ENCODE results near the gene SYNGR3.
A peak's percentile ranks its signal among the peaks of the same experiment; 100 is the strongest.

The SYNGR3 gene

DNA sequence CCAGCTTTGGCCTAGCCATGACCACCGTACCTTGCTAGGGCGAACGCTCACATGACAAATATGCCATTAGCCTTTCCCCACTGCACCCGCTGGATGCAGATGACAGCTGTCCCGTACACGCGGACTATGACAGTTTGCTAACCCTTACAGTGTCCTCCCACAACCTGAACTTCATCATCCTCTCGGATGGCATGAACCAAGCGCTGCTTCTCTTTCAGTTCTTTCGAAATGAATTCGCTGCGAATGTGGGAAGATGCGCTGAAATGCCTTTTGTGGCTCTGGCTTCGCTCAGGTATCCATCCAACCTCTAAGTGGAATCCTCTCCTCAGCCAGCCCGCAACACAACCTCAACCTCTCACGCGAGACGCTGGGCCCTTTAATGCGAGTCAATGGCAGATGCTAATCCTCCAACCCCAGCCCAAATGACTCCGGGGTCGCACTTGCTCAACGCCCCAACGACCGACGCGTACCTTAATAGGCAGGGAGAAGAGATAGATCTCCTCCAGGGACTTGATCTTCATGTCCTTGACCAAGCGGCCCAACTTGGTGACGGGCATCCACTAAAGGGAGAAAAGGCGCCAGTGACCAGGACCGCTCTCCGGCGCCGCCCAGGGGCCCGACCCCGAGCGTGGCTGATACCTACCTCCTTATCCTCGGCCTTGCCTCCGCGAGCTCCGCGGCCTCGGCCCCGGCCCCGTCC is 25.8 kb upstream of the SYNGR3 start:
- Histone ChIP-seq H3K4me1 (ENCODE audit: control insufficient read depth, insufficient read depth, low read length) (peaks cover 19% of the 10 kb centered on the region), H3K27ac (ENCODE audit: low read depth, low read length) (peak overlapping the region; percentile 95), H3K4me3 (ENCODE audit: low read length) (peak overlapping the region; percentile 80), H3K36me3 (ENCODE audit: control insufficient read depth, insufficient read depth, low read length) (peaks cover 16% of the 10 kb centered on the region), H3K27me3 (ENCODE audit: control insufficient read depth, insufficient read depth, low read length) (no peaks in the 10 kb centered on the region), H3K9ac (ENCODE audit: low read length) (peak overlapping the region; percentile 59)

DNA sequence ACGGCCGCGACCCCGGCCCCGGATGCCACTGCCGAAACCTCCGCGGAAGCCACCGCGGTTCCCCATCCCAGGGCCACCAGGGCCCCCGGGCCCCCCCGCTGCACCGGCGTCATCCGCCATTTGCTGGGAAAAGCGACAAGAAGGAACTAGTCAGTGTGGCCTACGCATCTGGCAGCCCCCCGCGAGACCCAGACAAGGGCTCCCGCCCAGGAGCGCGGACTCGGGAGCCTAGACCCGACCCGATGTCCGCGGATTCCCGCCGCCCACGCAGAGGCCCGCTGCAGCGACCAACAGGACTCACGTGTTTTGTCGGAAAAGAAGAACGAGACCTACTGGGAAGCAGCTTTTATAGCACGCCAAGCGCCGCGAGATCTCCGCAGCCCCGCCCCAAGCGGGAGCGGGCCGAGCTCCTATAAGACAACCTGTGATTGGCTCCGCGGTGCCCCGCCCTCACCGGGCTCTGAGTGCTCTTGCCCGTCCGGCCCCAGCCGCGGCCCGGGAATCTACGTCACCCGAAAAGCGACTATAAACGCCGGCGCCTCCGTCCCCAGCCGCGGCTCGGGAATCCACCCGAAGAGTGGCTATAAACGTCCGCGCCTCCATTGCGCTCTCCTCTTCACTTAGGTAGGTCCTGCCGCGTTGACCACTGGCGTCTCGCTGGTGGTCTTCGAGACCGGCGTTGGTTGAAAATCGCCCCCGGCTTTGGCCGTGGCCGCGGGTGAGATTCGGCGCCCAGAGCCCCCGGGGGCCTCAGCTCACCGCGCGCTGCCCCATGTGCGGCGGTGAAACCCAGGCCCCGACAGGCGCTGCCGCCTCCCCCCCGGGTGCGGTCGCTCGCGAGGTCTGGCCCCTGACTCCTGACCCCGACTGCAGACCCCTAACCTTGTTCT is 25.0 kb upstream of the SYNGR3 start, which contains the start of gene RPS2:
Gene RPS2, minus strand, starts transcription at position 321 of the 890 bp plus-strand sequence. Its CDS starts 201 bp downstream, at position 120.
- Histone ChIP-seq H3K27me3 (ENCODE audit: control insufficient read depth, insufficient read depth, low read length) (no peaks in the 10 kb centered on the region), H3K4me3 (ENCODE audit: low read length) (peak within 1 kb of the TSS; percentile 80), H3K9ac (ENCODE audit: low read length) (peak within 1 kb of the TSS; percentile 84), H3K4me1 (ENCODE audit: control insufficient read depth, insufficient read depth, low read length) (peaks cover 18% of the 10 kb centered on the region), H3K36me3 (ENCODE audit: control insufficient read depth, insufficient read depth, low read length) (peaks cover 16% of the 10 kb centered on the region), H3K27ac (ENCODE audit: low read depth, low read length) (peak within 1 kb of the TSS; percentile 95)

DNA sequence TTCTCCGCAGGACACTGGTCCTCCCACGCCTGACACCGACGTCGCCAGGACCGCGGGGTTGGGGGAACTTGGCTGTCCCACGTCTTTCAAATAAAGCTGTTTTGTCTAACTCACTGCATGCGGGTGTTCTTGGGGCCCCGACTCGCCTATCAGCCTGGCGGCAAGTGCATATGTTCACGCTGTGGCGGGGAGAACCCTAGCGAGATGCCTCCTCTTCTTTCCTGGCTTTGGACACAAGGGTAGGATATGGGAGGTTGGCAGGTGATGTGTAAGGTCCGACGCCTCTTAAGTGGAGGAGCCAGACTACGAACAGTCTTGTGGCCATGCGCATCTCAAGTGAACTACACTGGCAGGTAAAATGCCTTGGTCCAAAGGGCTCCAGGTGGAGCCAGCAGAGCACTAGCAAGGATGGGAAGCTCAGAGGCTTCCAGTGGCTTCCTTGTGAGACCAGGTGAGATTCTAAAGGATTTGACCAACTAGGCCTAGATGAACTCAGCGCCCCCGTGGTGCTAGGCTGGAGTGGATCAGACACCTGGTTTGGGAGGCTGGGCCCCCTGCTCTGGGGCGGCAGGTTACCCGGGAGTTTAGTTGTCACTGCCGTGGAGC is 24.3 kb upstream of the SYNGR3 start:
- peaks cover 15% of the 10 kb centered on the region for H3K4me1 ChIP-seq (ENCODE audit: control insufficient read depth, insufficient read depth, low read length)
- no peaks in the 10 kb centered on the region for H3K27me3 ChIP-seq (ENCODE audit: control insufficient read depth, insufficient read depth, low read length)
- H3K4me3 ChIP-seq (ENCODE audit: low read length), result peak overlapping the region; percentile 77
- peak overlapping the region; percentile 84 for H3K9ac ChIP-seq (ENCODE audit: low read length)
- peaks cover 16% of the 10 kb centered on the region for H3K36me3 ChIP-seq (ENCODE audit: control insufficient read depth, insufficient read depth, low read length)
- H3K27ac ChIP-seq (ENCODE audit: low read depth, low read length), result peak overlapping the region; percentile 95

DNA sequence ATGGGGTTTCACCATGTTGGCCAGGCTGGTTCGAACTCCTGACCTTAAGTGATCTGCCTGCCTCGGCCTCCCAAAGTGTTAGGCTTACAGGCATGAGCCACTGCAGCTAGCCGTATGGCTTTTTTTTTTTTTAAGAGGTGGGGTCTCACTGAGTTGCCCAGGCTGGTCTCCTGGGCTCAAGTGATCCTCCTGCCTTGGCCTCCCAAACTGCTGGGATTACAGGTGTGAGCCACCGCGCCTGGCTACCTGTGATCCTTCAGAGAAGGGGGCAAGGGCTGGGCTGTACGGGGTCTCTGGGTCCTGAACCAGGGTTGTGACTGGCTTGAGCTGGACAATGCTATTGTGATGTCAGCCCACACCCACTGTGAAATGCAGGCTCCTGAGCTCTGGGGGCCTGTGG is 23.3 kb upstream of the SYNGR3 start, which contains the start of gene RNF151:
Gene RNF151, plus strand, starts transcription at position 397 of the 400 bp plus-strand sequence. CDS start 26 bp downstream, outside the sequence.
- H3K27me3 ChIP-seq (ENCODE audit: control insufficient read depth, insufficient read depth, low read length), result no peaks in the 10 kb centered on the region
- H3K27ac ChIP-seq (ENCODE audit: low read depth, low read length), result peak within 1 kb of the TSS; percentile 95
- H3K36me3 ChIP-seq (ENCODE audit: control insufficient read depth, insufficient read depth, low read length), result peaks cover 14% of the 10 kb centered on the region
- H3K9ac ChIP-seq (ENCODE audit: low read length), result no peak within 1 kb of the TSS
- peak within 1 kb of the TSS; percentile 77 for H3K4me3 ChIP-seq (ENCODE audit: low read length)
- H3K4me1 ChIP-seq (ENCODE audit: control insufficient read depth, insufficient read depth, low read length), result peaks cover 14% of the 10 kb centered on the region

DNA sequence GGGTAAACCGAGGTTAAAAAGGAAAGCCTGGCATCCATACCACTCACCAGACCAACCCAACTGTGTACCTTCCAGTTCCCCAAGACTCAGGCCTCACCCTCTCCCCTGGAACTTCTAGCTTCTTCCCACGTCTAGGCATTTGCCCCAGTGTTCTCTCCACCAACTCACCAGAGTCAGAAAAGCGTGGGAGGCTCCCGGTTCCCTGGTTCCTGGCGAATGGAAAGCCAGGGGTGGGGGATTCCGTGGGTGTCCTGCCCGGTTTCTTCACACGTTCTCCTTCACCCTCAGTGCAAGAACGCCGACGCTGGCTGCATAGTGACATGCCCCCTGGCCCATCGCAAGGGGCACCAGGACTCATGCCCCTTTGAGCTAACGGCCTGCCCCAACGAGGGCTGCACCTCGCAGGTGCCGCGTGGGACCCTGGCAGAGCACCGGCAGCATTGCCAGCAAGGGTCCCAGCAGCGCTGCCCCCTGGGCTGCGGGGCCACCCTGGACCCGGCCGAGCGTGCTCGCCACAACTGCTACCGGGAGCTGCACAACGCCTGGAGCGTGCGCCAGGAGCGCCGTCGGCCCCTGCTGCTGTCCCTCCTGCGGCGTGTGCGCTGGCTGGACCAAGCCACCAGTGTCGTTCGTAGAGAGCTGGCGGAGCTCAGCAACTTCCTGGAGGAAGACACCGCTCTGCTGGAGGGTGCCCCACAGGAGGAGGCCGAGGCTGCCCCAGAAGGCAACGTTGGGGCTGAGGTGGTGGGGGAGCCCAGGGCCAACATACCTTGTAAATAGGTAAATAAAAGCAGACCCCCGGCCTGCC is 21.4 kb upstream of the SYNGR3 start:
- peaks cover 5% of the 10 kb centered on the region for H3K36me3 ChIP-seq (ENCODE audit: control insufficient read depth, insufficient read depth, low read length)
- H3K27ac ChIP-seq (ENCODE audit: low read depth, low read length), result no peak overlapping the region
- no peaks in the 10 kb centered on the region for H3K27me3 ChIP-seq (ENCODE audit: control insufficient read depth, insufficient read depth, low read length)
- no peak overlapping the region for H3K4me3 ChIP-seq (ENCODE audit: low read length)
- H3K9ac ChIP-seq (ENCODE audit: low read length), result no peak overlapping the region
- H3K4me1 ChIP-seq (ENCODE audit: control insufficient read depth, insufficient read depth, low read length), result peaks cover 21% of the 10 kb centered on the region

DNA sequence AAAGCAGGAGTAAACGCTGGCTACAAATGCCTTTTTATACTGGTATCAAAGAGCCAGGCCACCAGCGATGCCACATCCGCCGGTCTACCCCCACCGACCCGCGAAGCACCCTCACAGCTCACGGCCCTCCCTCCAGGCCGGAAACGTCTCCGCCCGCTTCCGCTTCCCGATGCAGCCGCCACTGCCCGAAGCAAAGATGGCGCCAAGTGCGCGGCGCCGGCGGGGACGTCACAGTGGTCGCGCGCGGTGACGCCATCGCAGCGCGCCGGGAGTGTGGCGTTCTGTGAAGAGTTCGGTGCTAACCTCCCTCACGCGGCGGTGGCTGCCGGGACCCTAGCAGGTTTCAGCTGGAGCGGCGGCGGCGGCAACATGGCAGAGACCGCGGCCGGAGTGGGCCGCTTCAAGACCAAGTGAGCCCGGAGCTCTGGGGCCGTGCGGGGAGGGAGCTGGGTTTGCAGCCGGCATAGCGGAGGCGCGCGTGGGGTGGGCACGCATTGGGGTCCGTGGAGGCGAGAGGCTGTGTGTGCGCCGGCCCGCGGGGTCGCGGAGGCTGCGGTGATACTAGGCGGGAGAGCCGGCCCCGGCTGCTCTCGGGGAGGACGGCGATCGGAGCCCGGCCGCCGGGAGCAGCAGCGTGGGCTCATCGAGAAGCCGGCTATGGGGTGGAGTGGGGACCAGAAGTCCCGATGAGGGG is 17.8 kb upstream of the SYNGR3 start, which contains the start of gene TBL3:
Gene TBL3, plus strand, starts transcription at position 258 of the 694 bp plus-strand sequence. Its CDS starts 112 bp downstream, at position 370.
- peaks cover 9% of the 10 kb centered on the region for H3K4me1 ChIP-seq (ENCODE audit: control insufficient read depth, insufficient read depth, low read length)
- peaks cover 25% of the 10 kb centered on the region for H3K36me3 ChIP-seq (ENCODE audit: control insufficient read depth, insufficient read depth, low read length)
- no peaks in the 10 kb centered on the region for H3K27me3 ChIP-seq (ENCODE audit: control insufficient read depth, insufficient read depth, low read length)
- peak within 1 kb of the TSS; percentile 97 for H3K27ac ChIP-seq (ENCODE audit: low read depth, low read length)
- H3K9ac ChIP-seq (ENCODE audit: low read length), result peak within 1 kb of the TSS; percentile 82
- peak within 1 kb of the TSS; percentile 93 for H3K4me3 ChIP-seq (ENCODE audit: low read length)

DNA sequence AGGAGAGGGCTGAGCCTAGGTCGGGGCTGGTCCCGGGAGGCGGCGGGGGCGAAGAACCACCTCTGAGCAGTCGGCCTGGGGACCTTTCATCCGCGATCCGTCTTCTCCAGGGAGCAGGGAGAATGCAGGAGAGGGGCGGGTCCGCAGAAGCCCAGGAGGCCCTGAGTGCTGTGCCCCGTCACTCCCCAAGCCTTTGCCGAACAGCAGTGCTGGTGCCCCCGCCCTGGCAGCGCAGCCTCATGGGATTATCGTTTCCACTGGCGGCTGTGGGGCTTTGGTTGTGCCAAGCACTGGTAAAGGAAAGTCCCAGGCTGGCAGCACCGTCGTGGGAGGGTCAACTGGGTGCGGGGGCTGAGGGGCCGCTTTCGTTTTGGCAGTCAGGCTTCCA is 17.3 kb upstream of the SYNGR3 start:
- no peaks in the 10 kb centered on the region for H3K27me3 ChIP-seq (ENCODE audit: control insufficient read depth, insufficient read depth, low read length)
- peaks cover 9% of the 10 kb centered on the region for H3K4me1 ChIP-seq (ENCODE audit: control insufficient read depth, insufficient read depth, low read length)
- peak overlapping the region; percentile 62 for H3K9ac ChIP-seq (ENCODE audit: low read length)
- no peak overlapping the region for H3K27ac ChIP-seq (ENCODE audit: low read depth, low read length)
- H3K36me3 ChIP-seq (ENCODE audit: control insufficient read depth, insufficient read depth, low read length), result peaks cover 28% of the 10 kb centered on the region
- H3K4me3 ChIP-seq (ENCODE audit: low read length), result peak overlapping the region; percentile 93

DNA sequence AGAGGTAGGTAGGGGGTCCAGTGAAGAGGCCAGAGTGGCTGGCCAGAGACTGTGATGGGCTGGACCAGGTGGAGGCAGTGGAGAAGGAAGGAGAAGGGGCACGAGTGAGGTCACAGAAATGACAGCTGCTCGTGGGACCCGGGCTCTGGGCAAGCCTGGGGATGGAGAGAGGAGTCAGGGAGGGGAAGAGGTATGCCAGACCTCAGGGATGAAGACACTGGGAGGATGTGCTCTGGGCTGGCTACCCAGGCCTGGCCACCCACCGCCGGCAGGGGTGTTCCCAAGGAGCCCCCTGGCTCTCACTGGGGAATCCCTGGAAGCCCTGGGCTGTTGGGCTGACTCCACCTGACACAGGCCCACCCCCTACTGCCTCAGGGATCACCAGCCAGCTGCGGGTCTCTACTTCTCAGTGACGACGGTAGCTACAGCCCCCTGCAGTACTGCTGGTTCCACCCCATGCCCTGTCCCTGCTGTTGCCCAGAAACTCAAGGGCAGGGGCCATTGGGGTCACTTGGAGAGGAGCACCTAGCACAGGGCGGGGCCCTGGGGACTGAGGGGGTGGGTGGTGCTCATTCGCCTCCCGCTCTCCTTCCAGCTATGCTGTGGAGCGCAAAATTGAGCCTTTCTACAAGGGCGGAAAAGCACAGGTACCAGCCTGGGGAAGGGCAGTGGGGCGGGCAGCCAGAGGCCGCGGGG is 16.2 kb upstream of the SYNGR3 start:
- H3K27ac ChIP-seq (ENCODE audit: low read depth, low read length), result no peak overlapping the region
- H3K4me1 ChIP-seq (ENCODE audit: control insufficient read depth, insufficient read depth, low read length), result peaks cover 9% of the 10 kb centered on the region
- no peaks in the 10 kb centered on the region for H3K27me3 ChIP-seq (ENCODE audit: control insufficient read depth, insufficient read depth, low read length)
- no peak overlapping the region for H3K4me3 ChIP-seq (ENCODE audit: low read length)
- peaks cover 30% of the 10 kb centered on the region for H3K36me3 ChIP-seq (ENCODE audit: control insufficient read depth, insufficient read depth, low read length)
- H3K9ac ChIP-seq (ENCODE audit: low read length), result no peak overlapping the region

DNA sequence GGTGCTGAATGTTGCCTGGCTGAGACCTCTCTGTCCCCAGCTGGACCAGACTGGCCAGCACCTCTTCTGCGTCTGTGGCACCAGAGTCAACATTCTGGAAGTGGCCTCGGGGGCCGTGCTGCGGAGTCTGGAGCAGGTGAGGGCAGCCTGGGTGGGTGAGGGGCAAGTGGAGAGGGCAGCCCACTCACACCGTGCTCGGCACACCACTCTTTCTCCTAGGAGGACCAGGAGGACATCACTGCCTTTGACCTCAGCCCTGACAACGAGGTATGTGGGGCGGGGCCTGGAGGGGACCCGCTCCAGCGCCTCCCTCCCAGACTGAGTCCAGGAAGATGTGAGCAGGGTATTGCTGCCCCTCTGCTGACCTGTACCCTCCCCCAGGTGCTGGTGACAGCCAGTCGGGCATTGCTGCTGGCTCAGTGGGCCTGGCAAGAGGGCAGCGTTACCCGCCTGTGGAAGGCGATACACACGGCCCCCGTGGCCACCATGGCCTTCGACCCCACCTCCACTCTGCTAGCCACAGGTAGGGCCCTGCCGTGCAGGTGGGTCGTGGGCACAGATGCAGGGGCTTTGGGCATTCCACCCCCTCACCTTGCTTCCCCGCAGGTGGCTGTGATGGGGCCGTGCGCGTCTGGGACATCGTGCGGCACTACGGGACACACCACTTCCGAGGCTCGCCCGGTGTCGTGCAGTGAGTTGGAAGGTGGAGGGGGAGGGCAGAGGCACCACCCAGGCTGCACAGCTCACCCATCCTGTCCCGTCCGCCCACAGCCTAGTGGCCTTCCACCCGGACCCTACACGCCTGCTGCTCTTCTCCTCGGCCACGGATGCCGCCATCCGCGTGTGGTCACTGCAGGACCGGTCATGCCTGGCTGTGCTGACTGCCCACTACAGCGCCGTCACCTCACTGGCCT is 15.4 kb upstream of the SYNGR3 start:
- peaks cover 4% of the 10 kb centered on the region for H3K27me3 ChIP-seq (ENCODE audit: control insufficient read depth, insufficient read depth, low read length)
- H3K4me3 ChIP-seq (ENCODE audit: low read length), result no peak overlapping the region
- H3K4me1 ChIP-seq (ENCODE audit: control insufficient read depth, insufficient read depth, low read length), result peaks cover 9% of the 10 kb centered on the region
- no peak overlapping the region for H3K27ac ChIP-seq (ENCODE audit: low read depth, low read length)
- H3K9ac ChIP-seq (ENCODE audit: low read length), result no peak overlapping the region
- peaks cover 30% of the 10 kb centered on the region for H3K36me3 ChIP-seq (ENCODE audit: control insufficient read depth, insufficient read depth, low read length)

DNA sequence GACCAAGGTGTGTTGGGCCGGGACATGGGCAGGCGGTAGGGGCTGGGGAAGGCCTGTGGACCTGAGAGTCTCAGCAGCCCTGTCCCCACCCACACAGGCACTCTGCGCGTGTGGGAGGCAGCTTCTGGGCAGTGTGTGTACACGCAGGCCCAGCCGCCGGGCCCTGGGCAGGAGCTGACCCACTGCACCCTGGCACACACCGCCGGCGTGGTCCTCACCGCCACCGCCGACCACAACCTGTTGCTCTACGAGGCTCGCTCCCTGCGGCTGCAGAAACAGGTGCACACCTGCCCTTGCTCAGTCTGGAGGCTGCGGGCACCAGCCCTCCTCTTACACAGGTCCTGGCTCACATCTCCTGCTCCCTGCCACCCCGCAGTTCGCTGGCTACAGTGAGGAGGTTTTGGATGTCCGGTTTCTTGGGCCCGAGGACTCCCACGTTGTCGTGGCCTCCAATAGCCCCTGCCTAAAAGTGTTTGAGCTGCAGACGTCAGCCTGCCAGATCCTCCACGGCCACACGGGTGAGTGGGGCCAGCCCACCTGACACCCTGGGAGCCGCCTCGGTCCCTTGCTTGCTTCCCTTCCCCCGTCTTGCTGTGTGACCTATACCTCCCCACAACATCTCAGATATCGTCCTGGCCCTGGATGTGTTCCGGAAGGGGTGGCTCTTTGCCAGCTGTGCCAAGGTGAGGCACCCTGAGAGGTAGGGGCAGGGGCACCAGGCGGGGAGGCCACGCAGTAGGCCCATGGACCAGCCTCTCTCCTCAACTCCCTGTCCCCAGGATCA is 14.1 kb upstream of the SYNGR3 start:
- H3K4me1 ChIP-seq (ENCODE audit: control insufficient read depth, insufficient read depth, low read length), result peaks cover 9% of the 10 kb centered on the region
- no peak overlapping the region for H3K27ac ChIP-seq (ENCODE audit: low read depth, low read length)
- H3K27me3 ChIP-seq (ENCODE audit: control insufficient read depth, insufficient read depth, low read length), result peaks cover 7% of the 10 kb centered on the region
- no peak overlapping the region for H3K9ac ChIP-seq (ENCODE audit: low read length)
- peaks cover 30% of the 10 kb centered on the region for H3K36me3 ChIP-seq (ENCODE audit: control insufficient read depth, insufficient read depth, low read length)
- no peak overlapping the region for H3K4me3 ChIP-seq (ENCODE audit: low read length)
